GM03348 (cell line): ENCODE results near the gene TTC19.
"Not testable (repeated sequence)": the region's sequence is repeated elsewhere in the genome, so short reads cannot be mapped to it uniquely, and the experiment has no call there.

ENCODE experiments used
- DNase-seq: peaks from one replicate; pipeline ENCODE4 v3.0.0; 2012; ENCODE audit warnings: low spot score

TTC19 gene

GRCh38 chr17:15973016-15973415 lies 26.6 kb upstream of the TTC19 start:
- no peak for DNase-seq

- DNase-seq, result no peak
Measured at GRCh38 chr17:15973834-15974233, 25.8 kb upstream of the TTC19 start.

GRCh38 chr17:15977894-15978293 lies 21.7 kb upstream of the TTC19 start:
- no peak for DNase-seq

GRCh38 chr17:15978606-15979005 lies 21.0 kb upstream of the TTC19 start:
- no peak for DNase-seq

- not testable (repeated sequence) for DNase-seq
Measured at GRCh38 chr17:15979013-15979412, 20.6 kb upstream of the TTC19 start.

GRCh38 chr17:15981208-15981607 lies 18.4 kb upstream of the TTC19 start:
- DNase-seq, result no peak

- no peak for DNase-seq
Measured at GRCh38 chr17:15981646-15982580, 17.7 kb upstream of the TTC19 start.

GRCh38 chr17:15996322-15996721 lies 3.3 kb upstream of the TTC19 start:
- no peak for DNase-seq

GRCh38 chr17:15998031-15998562 lies 1.5 kb upstream of the TTC19 start:
- no peak for DNase-seq

GRCh38 chr17:15999974-16000827 lies 577 bp downstream of the TTC19 start:
- DNase-seq, result peak; percentile 63

- no peak for DNase-seq
Measured at GRCh38 chr17:16001226-16001897, 1.7 kb downstream of the TTC19 start.

GRCh38 chr17:16002708-16003260 lies 3.2 kb downstream of the TTC19 start:
- no peak for DNase-seq

GRCh38 chr17:16003841-16004240 lies 4.2 kb downstream of the TTC19 start:
- DNase-seq, result no peak

GRCh38 chr17:16005636-16006035 lies 6.0 kb downstream of the TTC19 start:
- no peak for DNase-seq

GRCh38 chr17:16007439-16007838 lies 7.8 kb downstream of the TTC19 start:
- DNase-seq, result no peak

- DNase-seq, result peak; percentile 51
Measured at GRCh38 chr17:16013943-16014407, 14.4 kb downstream of the TTC19 start.

GRCh38 chr17:16019347-16019746 lies 19.7 kb downstream of the TTC19 start:
- no peak for DNase-seq

- no peak for DNase-seq
Measured at GRCh38 chr17:16023881-16024280, 24.3 kb downstream of the TTC19 start.

- DNase-seq, result no peak
Measured at GRCh38 chr17:16025202-16025601, 25.6 kb downstream of the TTC19 start.

- DNase-seq, result no peak
Measured at GRCh38 chr17:16026895-16027294, 27.3 kb downstream of the TTC19 start.

- peak; percentile 79 for DNase-seq
Measured at GRCh38 chr17:16027708-16028584, 28.3 kb downstream of the TTC19 start.
